IMR-90 (cell line): Measurements from ENCODE around the gene ZNF470. TPM values are rescaled to one million over a fixed set of nuclear protein-coding genes. Genes with fewer than 3 reads are reported as not detected.

ENCODE experiments used
- ATAC-seq: fragments of 200-7000 bp; cut with Tn5 transposase; 2 replicates; pipeline ENCODE4 v1.9.1; 2020; ENCODE audit warnings: low read depth, mild to moderate bottlenecking, moderate library complexity
- BruUV-seq: library from RNA; stranded (reverse); fragments of 400-500 nt; replicated peaks from 2 replicates; lab custom pipeline; 2021; lab: Mats Ljungman, UMichigan
- CTCF ChIA-PET: fragments of 300-600 bp; formaldehyde crosslinking; extraction: SDS; loops from one replicate; lab custom pipeline; 2021; ENCODE audit warnings: antibody characterized with exemption; lab: Yijun Ruan, JAX
- POLR2A ChIA-PET: fragments of 300-600 bp; sonication (Branson Sonifier 250); formaldehyde crosslinking; loops from one replicate; lab custom pipeline; 2022; ENCODE audit warnings: antibody characterized with exemption; ENCODE audit not compliant: unreplicated experiment; lab: Charles Lee
- DNase-seq: peaks from one replicate; pipeline ENCODE4 v3.0.0; 2013
- H2AFZ ChIP-seq: replicated peaks from 2 replicates; pipeline ENCODE3; 2013; ENCODE audit warnings: low read length, mild to moderate bottlenecking; ENCODE audit not compliant: poor library complexity
- H2AK5ac ChIP-seq: 2 replicates; pipeline ENCODE4 v1.6.1; 2013; ENCODE audit warnings: low read depth, low read length, inconsistent platforms
- H2AK9ac ChIP-seq: replicated peaks from 2 replicates; pipeline ENCODE3; 2013; ENCODE audit warnings: mild to moderate bottlenecking, low read depth, low read length, moderate library complexity; ENCODE audit not compliant: poor library complexity
- H2BK120ac ChIP-seq: 2 replicates; pipeline ENCODE4 v1.6.1; 2013; ENCODE audit warnings: low read depth, low read length, inconsistent platforms
- H2BK15ac ChIP-seq: 3 replicates; pipeline ENCODE4 v1.6.1; 2013; ENCODE audit warnings: low read depth, low read length, inconsistent platforms
- H2BK20ac ChIP-seq: 2 replicates; pipeline ENCODE4 v1.6.1; 2013; ENCODE audit warnings: low read depth, mild to moderate bottlenecking, inconsistent platforms, low read length, moderate library complexity
- H2BK5ac ChIP-seq: 2 replicates; pipeline ENCODE4 v1.6.1; 2013; ENCODE audit warnings: mild to moderate bottlenecking, low read depth, low read length, inconsistent platforms; ENCODE audit not compliant: poor library complexity, severe bottlenecking
- H3K14ac ChIP-seq: replicated peaks from 2 replicates; pipeline ENCODE4 v1.6.1; 2013; ENCODE audit warnings: low read depth, low read length, inconsistent platforms
- H3K18ac ChIP-seq: 2 replicates; pipeline ENCODE4 v1.6.1; 2013; ENCODE audit warnings: low read depth, low read length, control low read depth
- H3K23ac ChIP-seq: 2 replicates; pipeline ENCODE4 v1.6.1; 2013; ENCODE audit warnings: low read depth, low read length, inconsistent platforms
- H3K27ac ChIP-seq: 2 replicates; pipeline ENCODE4 v1.5.1; 2013; ENCODE audit warnings: mild to moderate bottlenecking, control low read depth, low read length; ENCODE audit not compliant: insufficient read depth
- H3K27me3 ChIP-seq: 2 replicates; pipeline ENCODE4 v1.6.1; 2013; ENCODE audit warnings: low read length; ENCODE audit not compliant: control insufficient read depth, insufficient read depth
- H3K36me3 ChIP-seq: 2 replicates; pipeline ENCODE4 v1.6.1; 2013; ENCODE audit warnings: low read length, mixed read lengths; ENCODE audit not compliant: control insufficient read depth, insufficient read depth
- H3K4ac ChIP-seq: 2 replicates; pipeline ENCODE4 v1.6.1; 2013; ENCODE audit warnings: low read depth, low read length, inconsistent platforms
- H3K4me1 ChIP-seq: 2 replicates; pipeline ENCODE4 v1.6.1; 2013; ENCODE audit warnings: low read length, mixed read lengths; ENCODE audit not compliant: control insufficient read depth, insufficient read depth
- H3K4me2 ChIP-seq: 2 replicates; pipeline ENCODE4 v1.6.1; 2013; ENCODE audit warnings: low read depth, mild to moderate bottlenecking, control low read depth, low read length, moderate library complexity
- H3K4me3 ChIP-seq: 2 replicates; pipeline ENCODE4 v1.5.1; 2013; ENCODE audit warnings: low read depth, mild to moderate bottlenecking, control low read depth, low read length, moderate library complexity; ENCODE audit not compliant: insufficient read depth
- H3K56ac ChIP-seq: 2 replicates; pipeline ENCODE4 v1.6.1; 2013; ENCODE audit warnings: low read length, inconsistent platforms; ENCODE audit not compliant: insufficient read depth; ENCODE audit errors: extremely low read depth
- H3K79me1 ChIP-seq, 2 experiments: 2 replicates each; pipeline ENCODE4 v1.6.1; 2013; ENCODE audit warnings: low read length in 2 of 2, inconsistent platforms in 1 of 2, low read depth in 1 of 2
- H3K9ac ChIP-seq: 2 replicates; pipeline ENCODE4 v1.6.1; 2013; ENCODE audit warnings: low read depth, low read length, control low read depth
- H3K9me1 ChIP-seq: 2 replicates; pipeline ENCODE4 v1.6.1; 2013; ENCODE audit warnings: low read length, inconsistent platforms; ENCODE audit not compliant: insufficient read depth
- H3K9me3 ChIP-seq: 2 replicates; pipeline ENCODE4 v1.6.1; 2013; ENCODE audit warnings: low read length; ENCODE audit not compliant: control insufficient read depth, insufficient read depth
- H4K20me1 ChIP-seq: 2 replicates; pipeline ENCODE4 v1.6.1; 2013; ENCODE audit warnings: low read length, inconsistent platforms; ENCODE audit not compliant: insufficient read depth
- H4K5ac ChIP-seq: 2 replicates; pipeline ENCODE4 v1.6.1; 2013; ENCODE audit warnings: mild to moderate bottlenecking, low read depth, low read length, control low read depth
- H4K8ac ChIP-seq, 2 experiments: 2 replicates each; pipeline ENCODE4 v1.6.1; 2013; ENCODE audit warnings: low read depth in 2 of 2, low read length in 2 of 2, control low read depth in 1 of 2, inconsistent platforms in 1 of 2
- H4K91ac ChIP-seq: 2 replicates; pipeline ENCODE4 v1.6.1; 2013; ENCODE audit warnings: low read depth, low read length, inconsistent platforms; ENCODE audit not compliant: insufficient read depth
- BHLHE40 ChIP-seq: fragments of 150-350 bp; IDR thresholded peaks from 2 replicates; pipeline ENCODE4 v1.6.1; 2016; ENCODE audit warnings: mild to moderate bottlenecking, low read depth, low read length
- CEBPB ChIP-seq: IDR thresholded peaks from 2 replicates; pipeline ENCODE4 v1.6.1; 2012; ENCODE audit warnings: low read depth, low read length, improper control_type of control experiment
- CHD1 ChIP-seq: IDR thresholded peaks from 2 replicates; pipeline ENCODE4 v1.6.1; 2012; ENCODE audit warnings: low read depth, low read length, improper control_type of control experiment
- FOS ChIP-seq: fragments of 150-350 bp; IDR thresholded peaks from 2 replicates; pipeline ENCODE4 v1.6.1; 2016; ENCODE audit warnings: low read depth, low read length
- MAFK ChIP-seq: IDR thresholded peaks from 2 replicates; pipeline ENCODE4 v1.6.1; 2012; ENCODE audit warnings: low read depth, low read length, improper control_type of control experiment
- MAZ ChIP-seq: IDR thresholded peaks from 2 replicates; pipeline ENCODE4 v1.6.1; 2012; ENCODE audit warnings: low read depth, mild to moderate bottlenecking, low read length, improper control_type of control experiment, moderate library complexity, borderline replicate concordance
- NFE2L2 ChIP-seq: fragments of 150-350 bp; IDR thresholded peaks from 2 replicates; pipeline ENCODE4 v1.6.1; 2016; ENCODE audit warnings: low read depth, mild to moderate bottlenecking, low read length
- RAD21 ChIP-seq: IDR thresholded peaks from 2 replicates; pipeline ENCODE4 v1.6.1; 2012; ENCODE audit warnings: low read length, improper control_type of control experiment
- SMC3 ChIP-seq: fragments of 150-350 bp; IDR thresholded peaks from 2 replicates; pipeline ENCODE4 v1.6.1; 2016; ENCODE audit warnings: low read depth, mild to moderate bottlenecking, antibody characterized with exemption, low read length, moderate library complexity
- WGBS, 2 experiments: methylation state at CpG; one replicate each; pipeline versions ENCODE4 v1.1.5 to v1.1.7; 2013; ENCODE audit warnings: missing lambda C conversion rate in 2 of 2; ENCODE audit not compliant: insufficient read length in 1 of 2; ENCODE audit errors: extremely low coverage in 2 of 2; 5-methylcytosine and 5-hydroxymethylcytosine counted together
- dilution Hi-C: fragments of 300-500 bp; cut with HindIII; formaldehyde crosslinking; loops from one replicate; pipeline ENCODE4 v1.14.3; 2018; ENCODE audit warnings: low sequenced_read_pairs; ENCODE audit not compliant: unreplicated experiment
- in situ Hi-C: fragments of 300-500 bp; cut with MboI; formaldehyde crosslinking; loops from 3 replicates; pipeline ENCODE4 v1.14.3; 2019; ENCODE audit warnings: low sequenced_read_pairs, inconsistent platforms, mixed read lengths
- intact Hi-C: fragments of 100-400 bp; cut with micrococcal nuclease; formaldehyde crosslinking; loops from 2 replicates; pipeline ENCODE4 v1.10.0; 2022
- polyA plus RNA-seq, 3 experiments: library from polyadenylated mRNA; depleted of rRNA; stranded (reverse); fragments of >200 nt; gene quantifications; 2 replicates each; pipeline ENCODE4 v1.2.3, GENCODE V29; 2012; ENCODE audit warnings: low replicate concordance in 1 of 3
- total RNA-seq: library from RNA; depleted of rRNA; stranded (reverse); fragments of >200 nt; gene quantifications from 2 replicates; pipeline ENCODE4 v1.2.3, GENCODE V29; 2012
- TF ChIP-seq, protein P1 (sequence below): fragments of 150-350 bp; IDR thresholded peaks from 2 replicates; pipeline ENCODE4 v1.6.1; 2017; ENCODE audit warnings: mild to moderate bottlenecking, antibody characterized with exemption, low read length, low read depth
- TF ChIP-seq, protein P2 (sequence below): conservative IDR thresholded peaks from 2 replicates; pipeline ENCODE4 v1.5.1; 2012; ENCODE audit warnings: mild to moderate bottlenecking, low read depth, low read length, improper control_type of control experiment

The ZNF470 gene
- total and polyA plus RNA-seq, 2 of the 4 experiments (the other 2 are of a cell fraction) = 1.7 to 3.8 TPM

- Histone ChIP-seq H2AK5ac (no peak overlapping the region), H2BK120ac (no peak overlapping the region), H3K27ac (no peak overlapping the region), H4K8ac (no peak overlapping the region), H3K9ac (no peak overlapping the region), H3K14ac (no peak overlapping the region), H2AFZ (no peak overlapping the region), H3K4me1 (no peaks in the 10 kb centered on the region), H2BK15ac (no peak overlapping the region), H3K9me3 (peaks cover 79% of the 10 kb centered on the region), H4K20me1 (no peaks in the 10 kb centered on the region), H4K91ac (no peak overlapping the region), H2BK20ac (no peak overlapping the region), H3K4me2 (no peak overlapping the region), H3K9me1 (no peaks in the 10 kb centered on the region), H3K27me3 (no peaks in the 10 kb centered on the region), H3K4ac (no peak overlapping the region), H3K36me3 (peaks cover 41% of the 10 kb centered on the region), H2AK9ac (no peak overlapping the region), H3K23ac (no peak overlapping the region), H3K4me3 (no peak overlapping the region), H2BK5ac (no peak overlapping the region), H3K79me1 (no peaks in the 10 kb centered on the region), H3K56ac (no peak overlapping the region), H3K18ac (no peak overlapping the region), H4K5ac (no peak overlapping the region)
- in situ Hi-C loops (no loop called here), intact Hi-C loops (no loop called here), dilution Hi-C loops (no loop called here)
- ChIA-PET CTCF (no interaction called here), POLR2A (no interaction called here)
- BruUV-seq = no TSS peak
- TF ChIP-seq NFE2L2 (no peak), SMC3 (no peak), RAD21 (no peak), CEBPB (no peak), MAFK (no peak; the same call in 1 of the 2 replicates), FOS (no peak), CHD1 (no peak), BHLHE40 (no peak), MAZ (no peak)
- TF ChIP-seq, protein P1, sequence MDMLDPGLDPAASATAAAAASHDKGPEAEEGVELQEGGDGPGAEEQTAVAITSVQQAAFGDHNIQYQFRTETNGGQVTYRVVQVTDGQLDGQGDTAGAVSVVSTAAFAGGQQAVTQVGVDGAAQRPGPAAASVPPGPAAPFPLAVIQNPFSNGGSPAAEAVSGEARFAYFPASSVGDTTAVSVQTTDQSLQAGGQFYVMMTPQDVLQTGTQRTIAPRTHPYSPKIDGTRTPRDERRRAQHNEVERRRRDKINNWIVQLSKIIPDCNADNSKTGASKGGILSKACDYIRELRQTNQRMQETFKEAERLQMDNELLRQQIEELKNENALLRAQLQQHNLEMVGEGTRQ = no peak
- TF ChIP-seq, protein P2, sequence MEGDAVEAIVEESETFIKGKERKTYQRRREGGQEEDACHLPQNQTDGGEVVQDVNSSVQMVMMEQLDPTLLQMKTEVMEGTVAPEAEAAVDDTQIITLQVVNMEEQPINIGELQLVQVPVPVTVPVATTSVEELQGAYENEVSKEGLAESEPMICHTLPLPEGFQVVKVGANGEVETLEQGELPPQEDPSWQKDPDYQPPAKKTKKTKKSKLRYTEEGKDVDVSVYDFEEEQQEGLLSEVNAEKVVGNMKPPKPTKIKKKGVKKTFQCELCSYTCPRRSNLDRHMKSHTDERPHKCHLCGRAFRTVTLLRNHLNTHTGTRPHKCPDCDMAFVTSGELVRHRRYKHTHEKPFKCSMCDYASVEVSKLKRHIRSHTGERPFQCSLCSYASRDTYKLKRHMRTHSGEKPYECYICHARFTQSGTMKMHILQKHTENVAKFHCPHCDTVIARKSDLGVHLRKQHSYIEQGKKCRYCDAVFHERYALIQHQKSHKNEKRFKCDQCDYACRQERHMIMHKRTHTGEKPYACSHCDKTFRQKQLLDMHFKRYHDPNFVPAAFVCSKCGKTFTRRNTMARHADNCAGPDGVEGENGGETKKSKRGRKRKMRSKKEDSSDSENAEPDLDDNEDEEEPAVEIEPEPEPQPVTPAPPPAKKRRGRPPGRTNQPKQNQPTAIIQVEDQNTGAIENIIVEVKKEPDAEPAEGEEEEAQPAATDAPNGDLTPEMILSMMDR = no peak
- WGBS, 2 experiments = no CpG with 5 or more reads among the region's 3 CpGs
- DNase-seq (no peak), ATAC-seq (no peak)
Observed at GRCh38 chr19:56573914-56574313, 6.6 kb downstream of the ZNF470 start.
